H9 (cell line): ENCODE results near the gene BRCA1. TPM values are rescaled to one million over a fixed set of nuclear protein-coding genes. Genes with fewer than 3 reads are reported as not detected.
A peak's percentile ranks its signal among the peaks of the same experiment; 100 is the strongest.
"Not testable (repeated sequence)": the region's sequence is repeated elsewhere in the genome, so short reads cannot be mapped to it uniquely, and the experiment has no call there.

Experiments
- DNase-seq: peaks from one replicate; pipeline ENCODE4 v3.0.0-alpha.2; 2017
- H2AFZ ChIP-seq: one replicate; pipeline ENCODE4 v1.6.1; 2013; ENCODE audit warnings: mild to moderate bottlenecking, low read length, control low read depth, moderate library complexity
- H2AK5ac ChIP-seq: 2 replicates; pipeline ENCODE4 v1.6.1; 2013; ENCODE audit warnings: low read length, control low read depth, mixed read lengths; ENCODE audit not compliant: insufficient read length
- H2BK120ac ChIP-seq: one replicate; pipeline ENCODE4 v1.6.1; 2013; ENCODE audit warnings: low read depth, mild to moderate bottlenecking, low read length, control low read depth, inconsistent platforms; ENCODE audit not compliant: poor library complexity, severe bottlenecking
- H2BK12ac ChIP-seq: 2 replicates; pipeline ENCODE4 v1.6.1; 2013; ENCODE audit warnings: low read length, control low read depth, mixed read lengths, low read depth; ENCODE audit not compliant: insufficient read length
- H2BK15ac ChIP-seq: 2 replicates; pipeline ENCODE4 v1.6.1; 2013; ENCODE audit warnings: low read depth, low read length, control low read depth
- H2BK20ac ChIP-seq: one replicate; pipeline ENCODE4 v1.6.1; 2013; ENCODE audit warnings: low read depth, mild to moderate bottlenecking, low read length, control low read depth, inconsistent platforms; ENCODE audit not compliant: poor library complexity, severe bottlenecking
- H2BK5ac ChIP-seq: 2 replicates; pipeline ENCODE4 v1.6.1; 2013; ENCODE audit warnings: low read length, control low read depth, mixed read lengths; ENCODE audit not compliant: insufficient read length
- H3K14ac ChIP-seq: 2 replicates; pipeline ENCODE4 v1.6.1; 2013; ENCODE audit warnings: low read length, control low read depth; ENCODE audit not compliant: insufficient read depth
- H3K18ac ChIP-seq: 2 replicates; pipeline ENCODE4 v1.6.1; 2013; ENCODE audit warnings: low read depth, mild to moderate bottlenecking, mixed read lengths, low read length, control low read depth; ENCODE audit not compliant: insufficient read length
- H3K23ac ChIP-seq: 2 replicates; pipeline ENCODE4 v1.6.1; 2013; ENCODE audit warnings: low read length, control low read depth, mixed read lengths, low read depth; ENCODE audit not compliant: insufficient read length
- H3K23me2 ChIP-seq: 2 replicates; pipeline ENCODE4 v1.6.1; 2013; ENCODE audit warnings: low read depth, mild to moderate bottlenecking, mixed read lengths, low read length, control low read depth; ENCODE audit not compliant: insufficient read length, poor library complexity, severe bottlenecking
- H3K27ac ChIP-seq: 2 replicates; pipeline ENCODE4 v1.5.1; 2013; ENCODE audit warnings: low read length, control low read depth, mixed read lengths, low read depth; ENCODE audit not compliant: insufficient read length
- H3K27me3 ChIP-seq: 2 replicates; pipeline ENCODE4 v1.6.1; 2013; ENCODE audit warnings: low read length, control low read depth, inconsistent platforms; ENCODE audit not compliant: insufficient read depth
- H3K4ac ChIP-seq: 2 replicates; pipeline ENCODE4 v1.6.1; 2013; ENCODE audit warnings: low read depth, mild to moderate bottlenecking, control low read depth, inconsistent platforms, low read length, moderate library complexity
- H3K4me1 ChIP-seq: 2 replicates; pipeline ENCODE4 v1.6.1; 2013; ENCODE audit warnings: low read length, control low read depth, inconsistent platforms; ENCODE audit not compliant: insufficient read depth
- H3K4me2 ChIP-seq: 2 replicates; pipeline ENCODE4 v1.6.1; 2013; ENCODE audit warnings: low read length, control low read depth, mixed read lengths; ENCODE audit not compliant: insufficient read length, insufficient read depth
- H3K56ac ChIP-seq: 2 replicates; pipeline ENCODE4 v1.6.1; 2013; ENCODE audit warnings: low read depth, mild to moderate bottlenecking, mixed read lengths, low read length, control low read depth; ENCODE audit not compliant: insufficient read length
- H3K79me1 ChIP-seq: 2 replicates; pipeline ENCODE4 v1.6.1; 2013; ENCODE audit warnings: low read depth, mild to moderate bottlenecking, moderate library complexity, low read length, control low read depth, inconsistent platforms; ENCODE audit not compliant: insufficient read depth, poor library complexity, severe bottlenecking
- H3K79me2 ChIP-seq: 2 replicates; pipeline ENCODE4 v1.6.1; 2013; ENCODE audit warnings: low read length, control low read depth, inconsistent platforms; ENCODE audit not compliant: insufficient read depth
- H3K9ac ChIP-seq: 2 replicates; pipeline ENCODE4 v1.6.1; 2013; ENCODE audit warnings: low read length, control low read depth, mixed read lengths; ENCODE audit not compliant: insufficient read length; ENCODE audit errors: extremely low read depth
- H3K9me3 ChIP-seq: one replicate; pipeline ENCODE4 v1.6.1; 2013; ENCODE audit warnings: low read depth, low read length, inconsistent platforms; ENCODE audit not compliant: control insufficient read depth
- H3T11ph ChIP-seq: one replicate; pipeline ENCODE4 v1.6.1; 2013; ENCODE audit warnings: mild to moderate bottlenecking, low read length, control low read depth, inconsistent platforms
- H4K20me1 ChIP-seq: one replicate; pipeline ENCODE4 v1.6.1; 2013; ENCODE audit not compliant: control insufficient read depth, insufficient read length, insufficient read depth
- H4K5ac ChIP-seq: 2 replicates; pipeline ENCODE4 v1.6.1; 2013; ENCODE audit warnings: low read depth, mild to moderate bottlenecking, mixed read lengths, low read length, control low read depth; ENCODE audit not compliant: insufficient read length
- H4K8ac ChIP-seq: replicated peaks from 2 replicates; pipeline ENCODE4 v1.6.1; 2013; ENCODE audit warnings: low read length, control low read depth, mixed read lengths, low read depth; ENCODE audit not compliant: insufficient read length
- H4K91ac ChIP-seq: 2 replicates; pipeline ENCODE4 v1.6.1; 2013; ENCODE audit warnings: low read depth, mild to moderate bottlenecking, moderate library complexity, mixed read lengths, low read length, control low read depth; ENCODE audit not compliant: insufficient read length
- H3K27ac Mint-ChIP-seq, 3 experiments: 2 replicates in 2 of 3; 3 replicates in 1 of 3; pipeline ENCODE4 v1.8.0; 2020 to 2021; ENCODE audit warnings: mixed read lengths in 3 of 3, mild to moderate bottlenecking in 1 of 3, moderate library complexity in 1 of 3
- H3K27me3 Mint-ChIP-seq: 2 replicates; pipeline ENCODE4 v1.8.0; 2021; ENCODE audit warnings: low read depth, mild to moderate bottlenecking, moderate library complexity, mixed read lengths
- H3K36me3 Mint-ChIP-seq, 3 experiments: 2 replicates in 2 of 3; 3 replicates in 1 of 3; pipeline ENCODE4 v1.8.0; 2020 to 2021; ENCODE audit warnings: low read depth in 3 of 3, mixed read lengths in 3 of 3; ENCODE audit not compliant: insufficient read depth in 1 of 3
- H3K4me1 Mint-ChIP-seq, 2 experiments: 2 replicates each; pipeline ENCODE4 v1.8.0; 2020; ENCODE audit warnings: mixed read lengths in 2 of 2
- H3K4me3 Mint-ChIP-seq, 2 experiments: 2 replicates in 1 of 2; 3 replicates in 1 of 2; pipeline ENCODE4 v1.8.0; 2020 to 2021; ENCODE audit warnings: mild to moderate bottlenecking in 2 of 2, mixed read lengths in 2 of 2, moderate library complexity in 1 of 2
- H3K9me3 Mint-ChIP-seq, 2 experiments: 2 replicates in 1 of 2; 3 replicates in 1 of 2; pipeline ENCODE4 v1.8.0; 2020; ENCODE audit warnings: mild to moderate bottlenecking in 2 of 2, mixed read lengths in 2 of 2, moderate library complexity in 1 of 2
- CTCF ChIP-seq: fragments of 200-600 bp; sonication (generic); conservative IDR thresholded peaks from 3 replicates; pipeline ENCODE4 v1.8.0; 2021; ENCODE audit warnings: antibody characterized with exemption, mild to moderate bottlenecking
- WGBS: extraction: QIAGEN DNeasy Blood & Tissue Kit; methylation state at CpG from one replicate; pipeline ENCODE4 v1.1.7; 2013; ENCODE audit warnings: missing lambda C conversion rate, low lambda C conversion rate, mixed read lengths; ENCODE audit not compliant: insufficient read length; ENCODE audit errors: extremely low coverage; 5-methylcytosine and 5-hydroxymethylcytosine counted together
- total RNA-seq: library from RNA; stranded (reverse); gene quantifications from 2 replicates; pipeline ENCODE4 v1.2.1, GENCODE V29; 2021

BRCA1 gene
- total RNA-seq, 1 experiment from 2014 or later, result 32.3 TPM

DNA sequence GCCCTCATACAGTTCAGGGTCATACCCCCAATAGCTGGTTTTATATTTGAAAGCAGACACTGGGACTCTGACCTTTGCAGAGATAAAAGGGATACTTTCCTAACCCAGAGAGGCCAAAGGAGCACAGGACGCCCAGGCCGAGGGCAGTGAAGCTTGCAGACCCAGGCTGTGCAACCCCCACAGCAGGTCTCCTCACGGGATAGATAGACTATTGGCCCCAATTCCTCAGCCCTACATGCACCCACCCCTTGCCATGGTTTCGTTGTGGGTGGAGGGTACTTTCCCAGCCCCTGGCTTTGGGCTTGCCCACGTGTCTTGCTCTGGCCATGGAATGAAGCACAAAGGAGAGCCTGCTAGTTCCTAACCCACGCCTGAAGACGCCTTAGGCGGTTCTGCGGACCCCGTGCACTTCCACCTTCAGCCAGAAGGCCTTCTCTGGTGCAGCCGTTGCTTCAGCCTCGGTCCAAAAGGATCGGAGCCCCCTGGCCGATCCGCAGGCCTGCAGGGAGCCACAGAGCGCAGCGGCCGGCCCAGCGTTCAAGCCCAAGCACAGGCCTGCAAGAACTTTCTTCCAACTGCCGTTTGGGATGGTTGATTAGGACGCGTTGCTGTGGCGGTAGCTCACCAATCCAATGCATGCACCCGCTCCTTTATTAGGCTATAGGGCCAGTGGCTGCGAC lies 9.8 kb upstream of the BRCA1 start:
- Histone ChIP-seq H4K20me1 (no peaks in the 10 kb centered on the region), H3K56ac (no peak overlapping the region), H3K14ac (no peak overlapping the region; the same call in 1 of the 2 replicates), H2BK5ac (no peak overlapping the region), H3K4me2 (no peak overlapping the region), H3K4ac (no peak overlapping the region), H2BK15ac (no peak overlapping the region), H2BK120ac (no peak overlapping the region), H3K4me1 (no peaks in the 10 kb centered on the region; the same call in 1 of the 2 replicates), H3K27ac (no peak overlapping the region), H3K23ac (no peak overlapping the region), H2AK5ac (no peak overlapping the region), H3K9me3 (no peaks in the 10 kb centered on the region), H4K91ac (no peak overlapping the region), H4K8ac (no peak overlapping the region), H3K27me3 (no peaks in the 10 kb centered on the region), H2BK20ac (no peak overlapping the region), H4K5ac (no peak overlapping the region), H3K79me1 (no peaks in the 10 kb centered on the region), H3K23me2 (no peaks in the 10 kb centered on the region), H3K18ac (no peak overlapping the region), H3T11ph (no peak overlapping the region), H3K9ac (no peak overlapping the region), H3K79me2 (no peaks in the 10 kb centered on the region), H2AFZ (no peak overlapping the region), H2BK12ac (no peak overlapping the region)
- H3K36me3 Mint-ChIP-seq, result peaks cover 13 to 35% (median 25%) of the 10 kb centered on the region in 3 experiments; a peak in 6 of 7 replicates
- H3K27ac Mint-ChIP-seq, result peak overlapping the region in 1 of 3 experiments; percentile 53; a peak in 1 of 7 replicates
- no peak overlapping the region for H3K4me3 Mint-ChIP-seq
- H3K4me1 Mint-ChIP-seq, result peaks cover 10 to 12% of the 10 kb centered on the region in 2 experiments
- no peaks in the 10 kb centered on the region for H3K9me3 Mint-ChIP-seq
- no peak for TF ChIP-seq CTCF
- WGBS, result no CpG with 5 or more reads among the region's 25 CpGs
- no peaks in the 10 kb centered on the region; the same call in 1 of the 2 replicates for H3K27me3 Mint-ChIP-seq
- peak; percentile 42 for DNase-seq

DNA sequence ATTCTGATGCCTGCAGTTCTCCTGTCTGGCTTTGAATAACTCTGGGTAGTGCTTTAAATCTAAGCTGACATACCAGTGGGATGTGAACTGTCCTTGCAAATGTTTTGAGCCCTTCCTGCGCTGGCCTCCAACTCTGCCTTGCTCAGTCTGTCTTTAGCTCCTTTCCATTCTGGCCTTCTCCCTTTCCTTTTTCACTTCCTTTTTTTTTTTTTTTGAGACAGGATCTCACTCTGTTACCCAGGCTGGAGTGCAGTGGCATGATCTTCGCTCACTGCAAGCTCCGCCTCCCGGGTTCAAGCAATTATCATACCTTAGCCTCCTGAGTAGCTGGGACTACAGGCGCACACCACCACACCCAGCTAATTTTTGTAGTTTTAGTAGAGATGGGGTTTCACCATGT lies 8.3 kb upstream of the BRCA1 start:
- not testable (repeated sequence) for H4K91ac ChIP-seq, H2BK20ac ChIP-seq, H3T11ph ChIP-seq, H3K4me1 Mint-ChIP-seq, H4K8ac ChIP-seq, H2BK15ac ChIP-seq, H3K23me2 ChIP-seq, H3K9me3 Mint-ChIP-seq, H2AFZ ChIP-seq, H2BK120ac ChIP-seq, H3K56ac ChIP-seq, H2BK12ac ChIP-seq, H4K5ac ChIP-seq, H3K4me1 ChIP-seq, H3K9ac ChIP-seq, H3K9me3 ChIP-seq, H3K27me3 Mint-ChIP-seq, H3K79me1 ChIP-seq, H3K4me2 ChIP-seq, H4K20me1 ChIP-seq, H3K27me3 ChIP-seq, H3K27ac Mint-ChIP-seq, H3K27ac ChIP-seq, H3K14ac ChIP-seq, DNase-seq, H3K4ac ChIP-seq, H3K79me2 ChIP-seq, H3K4me3 Mint-ChIP-seq, H3K18ac ChIP-seq, H3K23ac ChIP-seq, H2AK5ac ChIP-seq, H2BK5ac ChIP-seq
- WGBS, result no CpG with 5 or more reads among the region's 5 CpGs
- H3K36me3 Mint-ChIP-seq, result peaks cover 12 to 41% (median 26%) of the 10 kb centered on the region in 3 experiments; a peak in 6 of 7 replicates
